HepG2 (cell line): ENCODE results near the gene SULT6B1. TPM values are rescaled to one million over a fixed set of nuclear protein-coding genes. Genes with fewer than 3 reads are reported as not detected.
A peak's percentile ranks its signal among the peaks of the same experiment; 100 is the strongest.

ENCODE experiments used
- AHDC1 ChIP-seq: sonication (generic); formaldehyde crosslinking; IDR thresholded peaks from 2 replicates; pipeline ENCODE4 v1.5.1; 2020; ENCODE audit warnings: mild to moderate bottlenecking, missing genetic modification reagents, borderline replicate concordance
- AKAP8 ChIP-seq: sonication (generic); formaldehyde crosslinking; IDR thresholded peaks from 2 replicates; pipeline ENCODE4 v1.5.1; 2020; ENCODE audit warnings: mild to moderate bottlenecking, missing genetic modification reagents
- ARID3A ChIP-seq: IDR thresholded peaks from 2 replicates; pipeline ENCODE4 v1.6.1; 2012; ENCODE audit warnings: low read depth, low read length, improper control_type of control experiment
- EHMT2 ChIP-seq: fragments of 200-600 bp; sonication (generic); IDR thresholded peaks from 2 replicates; pipeline ENCODE4 v1.7.0; 2017; ENCODE audit warnings: antibody characterized with exemption, low read depth, low read length, borderline replicate concordance
- KAT2B ChIP-seq: fragments of 150-350 bp; IDR thresholded peaks from 2 replicates; pipeline ENCODE4 v1.6.1; 2014; ENCODE audit warnings: low read depth, low read length, borderline replicate concordance
- KIAA2018 ChIP-seq: sonication (generic); formaldehyde crosslinking; IDR thresholded peaks from 2 replicates; pipeline ENCODE4 v1.5.0; 2020; ENCODE audit warnings: mild to moderate bottlenecking, missing genetic modification reagents, borderline replicate concordance
- PITX1 ChIP-seq: sonication (generic); formaldehyde crosslinking; IDR thresholded peaks from 2 replicates; pipeline ENCODE4 v1.5.1; 2020; ENCODE audit warnings: mild to moderate bottlenecking, missing genetic modification reagents
- RFXANK ChIP-seq: IDR thresholded peaks from 2 replicates; pipeline ENCODE4 v1.6.1; 2016
- ZMAT5 ChIP-seq: sonication (generic); formaldehyde crosslinking; IDR thresholded peaks from 2 replicates; pipeline ENCODE4 v1.5.0; 2020; ENCODE audit warnings: mild to moderate bottlenecking, low read depth, missing genetic modification reagents, borderline replicate concordance
- ZNF337 ChIP-seq: sonication (generic); formaldehyde crosslinking; IDR thresholded peaks from 2 replicates; pipeline ENCODE4 v1.5.1; 2020; ENCODE audit warnings: missing genetic modification reagents, low read depth, mild to moderate bottlenecking, borderline replicate concordance
- ZNF83 ChIP-seq: sonication (generic); formaldehyde crosslinking; IDR thresholded peaks from 2 replicates; pipeline ENCODE4 v1.4.0; 2020; ENCODE audit warnings: missing genetic modification reagents, mild to moderate bottlenecking, borderline replicate concordance
- polyA plus RNA-seq, 8 experiments: library from polyadenylated mRNA; depleted of rRNA in 3 of 8; stranded (reverse) in 7 of 8; unstranded in 1 of 8; fragments of >200 nt; fragmentation: Illumina TruSeq in 4 of 8; extraction: Trizol in 4 of 8; gene quantifications; 2 replicates each; pipeline versions ENCODE4 v1.2.1 to v1.2.3, GENCODE V29; 2011 to 2016; ENCODE audit warnings: low read depth in 4 of 8, missing spikeins in 1 of 8, mixed read lengths in 1 of 8; ENCODE audit not compliant: insufficient read depth in 1 of 8
- total RNA-seq, 5 experiments: library from RNA; depleted of rRNA; stranded (reverse); fragments of >200 nt; fragmentation: Illumina TruSeq; extraction: Trizol; gene quantifications; 2 replicates each; pipeline ENCODE4 v1.2.3, GENCODE V29; 2016; ENCODE audit warnings: low read depth in 1 of 5

SULT6B1 gene
- total and polyA plus RNA-seq, 2 of the 13 experiments (the other 11 are each of a cell fraction or from before 2014, with no cell fraction given) = not detected

GRCh38 chr2:37231241-37232130, 43.0 kb upstream of the SULT6B1 start, which contains the start of the genes CEBPZ and NDUFAF7 (continued):
- no peak for TF ChIP-seq KIAA2018 (CRISPR knock-in tag)
- TF ChIP-seq ARID3A = no peak
- peak; percentile 69; the same call in 1 of the 2 replicates for TF ChIP-seq AHDC1
- TF ChIP-seq ZNF337 = peak; percentile 94; the same call in 1 of the 2 replicates
- TF ChIP-seq ZNF83 (CRISPR knock-in tag) = peak; percentile 25
- TF ChIP-seq ZMAT5 = peak; percentile 92; the same call in 1 of the 2 replicates
- TF ChIP-seq KAT2B = no peak
- 0 out of 2 replicates have a peak, but pooled peaks have one; percentile 29 for TF ChIP-seq AKAP8
- TF ChIP-seq EHMT2 = no peak; the same call in 1 of the 2 replicates
- peak; percentile 80; the same call in 1 of the 2 replicates for TF ChIP-seq RFXANK (CRISPR knock-in tag)
- peak; percentile 83 for TF ChIP-seq PITX1
